NK-92 treated with Interleukin-12 subunit alpha and Interleukin-12 subunit beta, amount 100 ng/mL, for 24 hours (cell line): ENCODE data around the gene DDR2.
"Not testable (repeated sequence)": the region's sequence is repeated elsewhere in the genome, so short reads cannot be mapped to it uniquely, and the experiment has no call there.

ENCODE experiments used
- DNase-seq: peaks from one replicate; lab custom pipeline; 2025; lab: John Stamatoyannopoulos, UW

DDR2 gene

GRCh38 chr1:162725301-162725837, 93.1 kb downstream of the DDR2 start:
- DNase-seq: peak; percentile 1

GRCh38 chr1:162726555-162726954, 94.3 kb downstream of the DDR2 start:
- DNase-seq: no peak

GRCh38 chr1:162727493-162727892, 95.2 kb downstream of the DDR2 start:
- not testable (repeated sequence) for DNase-seq

- DNase-seq: no peak
Measured at GRCh38 chr1:162728573-162728972, 96.3 kb downstream of the DDR2 start.

GRCh38 chr1:162729195-162729774, 97.0 kb downstream of the DDR2 start:
- not testable (repeated sequence) for DNase-seq

GRCh38 chr1:162732094-162732493, 99.8 kb downstream of the DDR2 start:
- no peak for DNase-seq

- DNase-seq: no peak
Measured at GRCh38 chr1:162732566-162733335, 100.5 kb downstream of the DDR2 start.

GRCh38 chr1:162733336-162733590, 101.0 kb downstream of the DDR2 start:
- no peak for DNase-seq

- no peak for DNase-seq
Measured at GRCh38 chr1:162734047-162734446, 101.8 kb downstream of the DDR2 start.

GRCh38 chr1:162736184-162736583, 103.9 kb downstream of the DDR2 start:
- no peak for DNase-seq

GRCh38 chr1:162736633-162737067, 104.4 kb downstream of the DDR2 start:
- no peak for DNase-seq

GRCh38 chr1:162740755-162741154, 108.5 kb downstream of the DDR2 start:
- DNase-seq: no peak

- no peak for DNase-seq
Measured at GRCh38 chr1:162741574-162741973, 109.3 kb downstream of the DDR2 start.

GRCh38 chr1:162746264-162746942, 114.1 kb downstream of the DDR2 start:
- DNase-seq: not testable (repeated sequence)

- no peak for DNase-seq
Measured at GRCh38 chr1:162753001-162753658, 120.9 kb downstream of the DDR2 start.

GRCh38 chr1:162753998-162754585, 121.8 kb downstream of the DDR2 start:
- DNase-seq: no peak

GRCh38 chr1:162755306-162755705, 123.0 kb downstream of the DDR2 start:
- DNase-seq: no peak

GRCh38 chr1:162756523-162756922, 124.3 kb downstream of the DDR2 start:
- DNase-seq: no peak

- no peak for DNase-seq
Measured at GRCh38 chr1:162757476-162757875, 125.2 kb downstream of the DDR2 start.

GRCh38 chr1:162765788-162766187, 133.5 kb downstream of the DDR2 start:
- no peak for DNase-seq

- no peak for DNase-seq
Measured at GRCh38 chr1:162772571-162773154, 140.4 kb downstream of the DDR2 start.

GRCh38 chr1:162774007-162774406, 141.7 kb downstream of the DDR2 start:
- DNase-seq: no peak
